Nephron (organoid): ENCODE measurements around the gene CNPY4.

Experiments
- H3K27ac Mint-ChIP-seq, 3 experiments: 2 replicates each; pipeline ENCODE4 v1.8.0; 2020; ENCODE audit warnings: mixed read lengths in 3 of 3, mild to moderate bottlenecking in 2 of 3, moderate library complexity in 1 of 3
- H3K27me3 Mint-ChIP-seq: 2 replicates; pipeline ENCODE4 v1.8.0; 2021; ENCODE audit warnings: low read depth, mild to moderate bottlenecking, moderate library complexity, mixed read lengths
- H3K36me3 Mint-ChIP-seq: 2 replicates; pipeline ENCODE4 v1.8.0; 2020; ENCODE audit warnings: low read depth, mixed read lengths
- H3K4me1 Mint-ChIP-seq: 2 replicates; pipeline ENCODE4 v1.8.0; 2020; ENCODE audit warnings: mixed read lengths
- H3K4me3 Mint-ChIP-seq, 3 experiments: 2 replicates each; pipeline ENCODE4 v1.8.0; 2020; ENCODE audit warnings: mild to moderate bottlenecking in 3 of 3, mixed read lengths in 3 of 3, moderate library complexity in 2 of 3
- H3K9me3 Mint-ChIP-seq: 2 replicates; pipeline ENCODE4 v1.8.0; 2020; ENCODE audit warnings: mixed read lengths
- TF ChIP-seq, protein P1 (sequence below), 3 experiments: fragments of 200-600 bp; sonication (generic); IDR thresholded peaks; one replicate each; pipeline ENCODE4 v1.5.0; 2021; ENCODE audit warnings: antibody characterized with exemption in 3 of 3; ENCODE audit not compliant: unreplicated experiment in 3 of 3

The CNPY4 gene

DNA sequence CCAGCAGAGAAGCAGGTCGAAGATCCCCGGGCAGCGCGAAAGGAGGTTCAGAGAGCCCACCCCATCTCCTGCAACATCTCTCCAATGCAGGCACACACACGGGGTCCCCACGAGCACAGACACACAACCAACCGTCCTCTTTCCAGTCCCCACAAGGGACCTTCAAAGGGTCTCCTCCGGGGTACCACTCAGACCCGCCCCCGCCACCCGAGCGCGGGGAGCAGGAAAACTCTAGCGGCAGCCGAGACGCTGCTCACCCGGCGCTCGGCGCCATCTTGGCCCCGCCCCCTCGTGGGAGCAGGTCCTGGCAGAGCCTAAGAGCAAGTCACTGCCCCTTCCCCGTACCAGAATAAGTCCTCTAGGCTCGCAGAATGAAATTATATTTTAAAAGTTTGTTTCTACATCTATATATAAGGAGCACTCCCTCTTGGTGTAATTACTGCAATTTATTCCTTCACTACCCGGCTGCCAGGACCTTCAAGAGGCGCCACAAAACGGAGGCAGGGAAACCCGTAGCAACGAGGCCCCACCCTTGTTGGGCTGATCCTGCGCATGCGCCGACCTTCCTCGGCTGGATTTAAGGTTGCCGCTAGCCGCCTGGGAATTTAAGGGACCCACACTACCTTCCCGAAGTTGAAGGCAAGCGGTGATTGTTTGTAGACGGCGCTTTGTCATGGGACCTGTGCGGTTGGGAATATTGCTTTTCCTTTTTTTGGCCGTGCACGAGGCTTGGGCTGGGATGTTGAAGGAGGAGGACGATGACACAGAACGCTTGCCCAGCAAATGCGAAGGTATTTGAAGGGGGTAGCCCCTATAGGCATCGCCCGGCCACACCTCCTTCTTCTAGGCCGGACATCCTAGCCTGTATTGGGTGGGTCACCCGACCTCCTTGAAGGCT is at the start of gene CNPY4, which contains the start of gene TAF6:
Gene CNPY4, plus strand, starts transcription at position 563 of the 898 bp plus-strand sequence. Its CDS starts 111 bp downstream, at position 674.
Gene TAF6, minus strand, starts transcription at position 287 of the 898 bp plus-strand sequence. CDS start 5,149 bp downstream, outside the sequence.
- Mint-ChIP-seq H3K27ac (peak within 1 kb of the TSS; percentile 99 to 100 (median 100)), H3K4me1 (peaks cover 20% of the 10 kb centered on the region), H3K4me3 (peak within 1 kb of the TSS; percentile 93 to 99 (median 96)), H3K36me3 (peaks cover 14% of the 10 kb centered on the region), H3K9me3 (no peaks in the 10 kb centered on the region), H3K27me3 (no peaks in the 10 kb centered on the region)
- TF ChIP-seq, protein P1, sequence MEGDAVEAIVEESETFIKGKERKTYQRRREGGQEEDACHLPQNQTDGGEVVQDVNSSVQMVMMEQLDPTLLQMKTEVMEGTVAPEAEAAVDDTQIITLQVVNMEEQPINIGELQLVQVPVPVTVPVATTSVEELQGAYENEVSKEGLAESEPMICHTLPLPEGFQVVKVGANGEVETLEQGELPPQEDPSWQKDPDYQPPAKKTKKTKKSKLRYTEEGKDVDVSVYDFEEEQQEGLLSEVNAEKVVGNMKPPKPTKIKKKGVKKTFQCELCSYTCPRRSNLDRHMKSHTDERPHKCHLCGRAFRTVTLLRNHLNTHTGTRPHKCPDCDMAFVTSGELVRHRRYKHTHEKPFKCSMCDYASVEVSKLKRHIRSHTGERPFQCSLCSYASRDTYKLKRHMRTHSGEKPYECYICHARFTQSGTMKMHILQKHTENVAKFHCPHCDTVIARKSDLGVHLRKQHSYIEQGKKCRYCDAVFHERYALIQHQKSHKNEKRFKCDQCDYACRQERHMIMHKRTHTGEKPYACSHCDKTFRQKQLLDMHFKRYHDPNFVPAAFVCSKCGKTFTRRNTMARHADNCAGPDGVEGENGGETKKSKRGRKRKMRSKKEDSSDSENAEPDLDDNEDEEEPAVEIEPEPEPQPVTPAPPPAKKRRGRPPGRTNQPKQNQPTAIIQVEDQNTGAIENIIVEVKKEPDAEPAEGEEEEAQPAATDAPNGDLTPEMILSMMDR (IDR thresholded peaks at IDR 0.05; ENCODE audit: unreplicated experiment in 3 of 3) = no peak

- no peaks in the 10 kb centered on the region for H3K4me1 Mint-ChIP-seq
- no peak overlapping the region for H3K4me3 Mint-ChIP-seq
- TF ChIP-seq, protein P1 (IDR thresholded peaks at IDR 0.05; ENCODE audit: unreplicated experiment in 3 of 3) = no peak
- H3K36me3 Mint-ChIP-seq = peaks cover 96% of the 10 kb centered on the region
- peaks cover 53% of the 10 kb centered on the region for H3K9me3 Mint-ChIP-seq
- H3K27ac Mint-ChIP-seq = no peak overlapping the region
- H3K27me3 Mint-ChIP-seq = peaks cover 3% of the 10 kb centered on the region
These were observed 49.4 kb upstream of the CNPY4 start for GRCh38 chr7:100069991-100070390.

DNA sequence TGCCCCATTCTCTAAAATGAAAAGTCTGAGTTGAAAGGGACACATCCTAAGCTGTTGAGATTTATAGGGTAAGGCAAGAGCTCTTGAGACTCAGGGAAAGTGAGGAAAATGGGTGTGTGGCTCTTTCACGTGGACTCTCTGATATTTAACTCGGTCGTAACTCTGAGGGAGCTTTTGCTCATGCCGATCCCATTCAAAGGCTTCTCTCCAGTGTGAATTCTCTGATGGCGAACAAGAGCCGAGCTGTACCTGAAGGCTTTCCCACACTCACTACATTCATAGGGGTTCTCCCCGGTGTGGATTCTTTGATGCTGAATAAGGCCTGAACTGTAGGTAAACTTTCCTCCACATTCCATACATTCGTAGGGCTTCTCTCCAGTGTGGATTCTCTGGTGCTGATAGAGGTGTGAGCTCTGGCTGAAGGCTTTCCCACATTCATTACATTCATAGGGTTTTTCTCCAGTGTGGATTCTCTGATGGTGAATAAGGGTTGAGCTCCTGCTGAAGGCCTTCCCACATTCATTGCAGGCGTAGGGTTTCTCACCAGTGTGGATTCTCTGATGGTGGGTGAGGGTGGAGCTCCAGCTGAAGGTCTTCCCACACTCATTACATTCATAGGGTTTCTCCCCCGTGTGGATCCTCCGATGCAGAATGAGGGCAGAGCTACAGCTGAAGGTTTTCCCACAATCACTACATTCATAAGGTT is 48.3 kb upstream of the CNPY4 start:
- H3K4me3 Mint-ChIP-seq = no peak overlapping the region
- peaks cover 96% of the 10 kb centered on the region for H3K36me3 Mint-ChIP-seq
- no peaks in the 10 kb centered on the region for H3K4me1 Mint-ChIP-seq
- peaks cover 7% of the 10 kb centered on the region for H3K27me3 Mint-ChIP-seq
- H3K27ac Mint-ChIP-seq = no peak overlapping the region
- TF ChIP-seq, protein P1 (IDR thresholded peaks at IDR 0.05; ENCODE audit: unreplicated experiment in 3 of 3) = no peak
- peaks cover 64% of the 10 kb centered on the region for H3K9me3 Mint-ChIP-seq

DNA sequence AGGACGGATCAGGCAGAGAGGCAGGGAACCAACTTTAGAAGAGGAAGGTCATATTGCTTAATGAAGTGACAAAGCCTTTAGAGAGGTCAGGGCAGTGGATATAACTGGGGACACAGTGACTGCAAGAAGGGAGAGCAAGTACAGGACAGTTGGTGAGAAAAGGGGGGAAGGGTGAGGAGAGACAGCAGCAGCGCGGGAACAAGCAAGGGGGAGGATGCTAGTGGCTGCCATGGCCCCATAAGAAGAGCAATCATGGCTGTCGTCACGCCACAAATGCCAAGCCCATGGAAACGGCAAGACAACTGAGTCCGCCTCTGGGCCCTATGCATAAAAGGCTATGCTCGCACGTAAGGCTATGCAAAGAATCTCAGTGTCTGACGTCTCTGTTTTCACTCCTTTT is 47.0 kb upstream of the CNPY4 start:
- no peak overlapping the region for H3K27ac Mint-ChIP-seq
- TF ChIP-seq, protein P1 (IDR thresholded peaks at IDR 0.05; ENCODE audit: unreplicated experiment in 3 of 3) = no peak
- peaks cover 7% of the 10 kb centered on the region for H3K27me3 Mint-ChIP-seq
- peaks cover 100% of the 10 kb centered on the region for H3K36me3 Mint-ChIP-seq
- peaks cover 72% of the 10 kb centered on the region for H3K9me3 Mint-ChIP-seq
- no peak overlapping the region for H3K4me3 Mint-ChIP-seq
- H3K4me1 Mint-ChIP-seq = no peaks in the 10 kb centered on the region

GRCh38 chr7:100074841-100075240 is 44.6 kb upstream of the CNPY4 start:
- no peak overlapping the region for H3K4me3 Mint-ChIP-seq
- peaks cover 7% of the 10 kb centered on the region for H3K27me3 Mint-ChIP-seq
- TF ChIP-seq, protein P1 (IDR thresholded peaks at IDR 0.05; ENCODE audit: unreplicated experiment in 3 of 3) = no peak
- H3K36me3 Mint-ChIP-seq = peaks cover 100% of the 10 kb centered on the region
- no peak overlapping the region for H3K27ac Mint-ChIP-seq
- H3K9me3 Mint-ChIP-seq = peaks cover 73% of the 10 kb centered on the region
- H3K4me1 Mint-ChIP-seq = peaks cover 9% of the 10 kb centered on the region
